Hepatocyte (in vitro differentiated cells): ENCODE results near the gene ZNF831.

Source experiments
- EZH2phosphoT487 ChIP-seq: fragments of 200-600 bp; sonication (generic); IDR thresholded peaks from one replicate; pipeline ENCODE4 v1.6.1; 2018; ENCODE audit warnings: antibody characterized with exemption, mild to moderate bottlenecking, low read depth, moderate library complexity; ENCODE audit not compliant: unreplicated experiment, severe bottlenecking
- TF ChIP-seq, protein P1 (sequence below): fragments of 200-600 bp; sonication (generic); IDR thresholded peaks from 2 replicates; pipeline ENCODE4 v1.5.1; 2016; ENCODE audit warnings: antibody characterized with exemption, mild to moderate bottlenecking; ENCODE audit not compliant: poor library complexity

DNA sequence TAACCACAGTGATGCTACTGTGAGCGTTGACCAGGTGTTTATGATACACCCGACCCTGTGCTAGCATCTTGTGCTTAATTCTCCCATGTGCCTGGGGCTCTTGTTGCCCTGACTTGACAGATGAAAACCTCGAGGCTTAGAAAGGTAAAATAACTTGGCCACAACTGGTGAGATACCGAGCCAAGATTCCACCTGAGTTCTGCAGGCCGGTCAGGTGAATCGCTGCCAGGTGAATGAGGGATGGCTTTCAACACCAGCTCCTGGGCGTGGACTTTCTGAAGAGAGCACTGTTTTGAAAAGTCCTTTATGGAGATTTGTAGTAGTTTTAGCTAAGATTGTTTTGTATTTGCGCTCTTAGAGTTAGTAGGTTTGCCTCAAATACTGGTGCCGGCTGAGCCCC is 12.2 kb upstream of the ZNF831 start:
- TF ChIP-seq, protein P1, sequence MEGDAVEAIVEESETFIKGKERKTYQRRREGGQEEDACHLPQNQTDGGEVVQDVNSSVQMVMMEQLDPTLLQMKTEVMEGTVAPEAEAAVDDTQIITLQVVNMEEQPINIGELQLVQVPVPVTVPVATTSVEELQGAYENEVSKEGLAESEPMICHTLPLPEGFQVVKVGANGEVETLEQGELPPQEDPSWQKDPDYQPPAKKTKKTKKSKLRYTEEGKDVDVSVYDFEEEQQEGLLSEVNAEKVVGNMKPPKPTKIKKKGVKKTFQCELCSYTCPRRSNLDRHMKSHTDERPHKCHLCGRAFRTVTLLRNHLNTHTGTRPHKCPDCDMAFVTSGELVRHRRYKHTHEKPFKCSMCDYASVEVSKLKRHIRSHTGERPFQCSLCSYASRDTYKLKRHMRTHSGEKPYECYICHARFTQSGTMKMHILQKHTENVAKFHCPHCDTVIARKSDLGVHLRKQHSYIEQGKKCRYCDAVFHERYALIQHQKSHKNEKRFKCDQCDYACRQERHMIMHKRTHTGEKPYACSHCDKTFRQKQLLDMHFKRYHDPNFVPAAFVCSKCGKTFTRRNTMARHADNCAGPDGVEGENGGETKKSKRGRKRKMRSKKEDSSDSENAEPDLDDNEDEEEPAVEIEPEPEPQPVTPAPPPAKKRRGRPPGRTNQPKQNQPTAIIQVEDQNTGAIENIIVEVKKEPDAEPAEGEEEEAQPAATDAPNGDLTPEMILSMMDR: no peak
- no peak for TF ChIP-seq EZH2phosphoT487
